Vagina (tissue), 2 donors: ENCODE data around the gene ANO9. TPM values are rescaled to one million over a fixed set of nuclear protein-coding genes. Genes with fewer than 3 reads are reported as not detected.
"Not testable (repeated sequence)": the region's sequence is repeated elsewhere in the genome, so short reads cannot be mapped to it uniquely, and the experiment has no call there.

Source experiments
- DNase-seq, 2 donors: peaks; one replicate each; pipeline ENCODE4 v3.0.0-alpha.2; 2017; ENCODE audit errors: extremely low spot score in 2 of 2
- H3K27ac ChIP-seq: fragments of 200-600 bp; sonication (generic); one replicate; pipeline ENCODE4 v1.5.1; 2019
- H3K27me3 ChIP-seq: fragments of 200-600 bp; sonication (generic); one replicate; pipeline ENCODE4 v1.5.1; 2019
- H3K36me3 ChIP-seq, 2 donors: fragments of 200-600 bp; sonication (generic); one replicate each; pipeline ENCODE4 v1.5.1; 2017 to 2019
- H3K4me1 ChIP-seq: fragments of 200-600 bp; sonication (generic); one replicate; pipeline ENCODE4 v1.5.1; 2019
- H3K4me3 ChIP-seq, 2 donors: fragments of 200-600 bp; sonication (generic); 1 replicate in 1 of 2; 2 replicates in 1 of 2; pipeline ENCODE4 v1.5.1; 2016 to 2019
- H3K9me3 ChIP-seq: fragments of 200-600 bp; sonication (generic); one replicate; pipeline ENCODE4 v1.5.1; 2019
- POLR2A ChIP-seq, 2 donors: fragments of 450-650 bp; IDR thresholded peaks; one replicate each; pipeline ENCODE4 v1.6.1; 2017; ENCODE audit warnings: antibody characterized with exemption in 2 of 2, mild to moderate bottlenecking in 2 of 2, moderate library complexity in 2 of 2
- POLR2AphosphoS5 ChIP-seq, 2 donors: sonication (generic); formaldehyde crosslinking; IDR thresholded peaks; one replicate each; pipeline ENCODE4 v1.9.0; 2017; ENCODE audit warnings: antibody characterized with exemption in 2 of 2, mild to moderate bottlenecking in 2 of 2, low read depth in 1 of 2; ENCODE audit not compliant: insufficient read depth in 1 of 2
- intact Hi-C: fragments of 100-400 bp; cut with DNase I; formaldehyde crosslinking; loops from one replicate; pipeline ENCODE4 v1.15.1; 2023
- total RNA-seq: library from RNA; depleted of rRNA; stranded (reverse); fragments of >200 nt; gene quantifications from one replicate; pipeline ENCODE4 v1.2.3, GENCODE V29; 2016
- TF ChIP-seq, protein P1 (sequence below), 3 experiments: fragments of 450-650 bp in 2 of 3; fragments of 200-600 bp in 1 of 3; sonication (generic) in 1 of 3; IDR thresholded peaks; one replicate each; pipeline ENCODE4 v1.5.1; 2017 to 2019; ENCODE audit warnings: antibody characterized with exemption in 3 of 3, mild to moderate bottlenecking in 2 of 3, moderate library complexity in 2 of 3

ANO9 gene
- total RNA-seq, 1 donor from 2014 or later: 12.0 TPM

DNA sequence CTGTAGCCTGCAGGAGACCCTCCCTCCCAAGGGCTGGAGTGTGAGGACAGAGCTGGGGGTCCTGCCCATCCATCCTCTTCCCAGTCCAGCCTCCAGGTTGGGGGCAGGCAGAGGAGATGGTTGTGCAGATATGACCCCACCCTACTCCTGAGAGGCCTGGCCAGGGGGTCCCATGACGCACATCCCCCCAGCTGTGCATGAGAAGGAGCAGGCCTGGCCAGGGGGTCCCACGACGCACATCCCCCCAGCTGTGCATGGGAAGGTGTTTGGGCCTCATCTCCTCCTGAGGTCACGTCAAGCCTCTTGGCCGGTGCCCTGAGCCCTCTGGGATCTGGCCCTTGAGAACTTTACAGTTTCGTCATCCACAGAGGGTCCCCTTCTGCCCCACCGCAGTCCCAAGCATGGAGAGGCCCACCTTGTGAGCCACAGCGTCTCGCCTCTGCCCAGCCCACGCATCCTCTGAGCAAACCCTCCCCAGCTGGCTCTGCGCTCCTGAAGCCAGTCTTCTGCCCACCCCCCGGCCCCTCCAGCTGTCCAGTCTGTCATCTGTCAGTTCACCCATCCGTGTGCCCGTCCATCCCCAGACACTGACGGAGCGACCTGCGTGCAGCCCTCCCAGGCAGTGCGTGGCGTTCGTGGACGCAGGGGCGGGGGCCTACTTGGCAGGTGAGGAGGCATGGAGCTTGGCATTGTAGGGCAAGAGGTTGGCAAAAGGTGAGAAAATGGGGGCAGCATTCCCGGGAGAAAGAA is 2.3 kb downstream of the ANO9 start:
- Histone ChIP-seq H3K27ac (no peak overlapping the region), H3K27me3 (peaks cover 5% of the 10 kb centered on the region)
- TF ChIP-seq, protein P1, sequence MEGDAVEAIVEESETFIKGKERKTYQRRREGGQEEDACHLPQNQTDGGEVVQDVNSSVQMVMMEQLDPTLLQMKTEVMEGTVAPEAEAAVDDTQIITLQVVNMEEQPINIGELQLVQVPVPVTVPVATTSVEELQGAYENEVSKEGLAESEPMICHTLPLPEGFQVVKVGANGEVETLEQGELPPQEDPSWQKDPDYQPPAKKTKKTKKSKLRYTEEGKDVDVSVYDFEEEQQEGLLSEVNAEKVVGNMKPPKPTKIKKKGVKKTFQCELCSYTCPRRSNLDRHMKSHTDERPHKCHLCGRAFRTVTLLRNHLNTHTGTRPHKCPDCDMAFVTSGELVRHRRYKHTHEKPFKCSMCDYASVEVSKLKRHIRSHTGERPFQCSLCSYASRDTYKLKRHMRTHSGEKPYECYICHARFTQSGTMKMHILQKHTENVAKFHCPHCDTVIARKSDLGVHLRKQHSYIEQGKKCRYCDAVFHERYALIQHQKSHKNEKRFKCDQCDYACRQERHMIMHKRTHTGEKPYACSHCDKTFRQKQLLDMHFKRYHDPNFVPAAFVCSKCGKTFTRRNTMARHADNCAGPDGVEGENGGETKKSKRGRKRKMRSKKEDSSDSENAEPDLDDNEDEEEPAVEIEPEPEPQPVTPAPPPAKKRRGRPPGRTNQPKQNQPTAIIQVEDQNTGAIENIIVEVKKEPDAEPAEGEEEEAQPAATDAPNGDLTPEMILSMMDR (IDR thresholded peaks at IDR 0.05): no peak
- TF ChIP-seq POLR2AphosphoS5 (IDR thresholded peaks at IDR 0.05; ENCODE audit: insufficient read depth in 1 of 2, low read depth in 1 of 2): no peak
- TF ChIP-seq POLR2A (IDR thresholded peaks at IDR 0.05): no peak

DNA sequence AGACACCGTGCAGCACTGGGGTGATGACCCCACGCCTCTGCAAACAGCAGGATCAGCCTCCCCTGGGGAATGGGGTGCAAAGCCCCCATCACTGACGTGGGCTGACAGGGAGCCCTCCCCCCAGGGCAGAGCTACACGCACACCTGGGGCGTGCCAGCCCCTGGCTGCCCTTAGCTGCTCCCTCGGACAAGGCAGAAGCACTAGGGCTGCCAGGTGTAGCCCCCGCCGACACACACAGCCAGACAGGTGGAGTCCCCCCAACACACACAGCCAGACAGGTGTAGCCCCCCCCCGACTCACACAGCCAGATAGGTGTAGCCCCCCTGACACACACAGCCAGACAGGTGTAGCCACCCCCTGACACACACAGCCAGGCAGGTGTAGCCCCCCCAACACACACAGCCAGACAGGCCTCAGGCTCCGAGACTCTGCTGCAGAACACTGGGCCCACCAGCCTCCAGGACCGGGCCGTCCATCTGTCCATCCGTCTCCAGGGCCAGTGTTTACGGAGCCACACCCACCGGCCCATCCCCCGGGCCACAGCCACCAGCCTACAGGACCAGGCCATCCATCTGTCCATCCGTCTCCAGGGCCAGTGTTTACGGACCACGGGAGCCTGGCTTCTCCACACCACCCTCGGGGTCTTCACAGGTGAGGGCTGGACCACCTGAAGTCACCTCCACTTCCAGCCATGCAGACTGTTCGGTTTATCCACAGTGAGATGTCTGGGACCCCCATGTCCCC is 3.5 kb downstream of the ANO9 start:
- H3K36me3 ChIP-seq: no peaks in the 10 kb centered on the region
- H3K27me3 ChIP-seq: peaks cover 5% of the 10 kb centered on the region
- no peak overlapping the region for H3K4me3 ChIP-seq
- intact Hi-C loops: no loop called here
- no peak for DNase-seq
- H3K27ac ChIP-seq: no peak overlapping the region
- peaks cover 8% of the 10 kb centered on the region for H3K4me1 ChIP-seq
- no peak for TF ChIP-seq POLR2A (IDR thresholded peaks at IDR 0.05)
- TF ChIP-seq, protein P1 (IDR thresholded peaks at IDR 0.05): no peak
- no peak for TF ChIP-seq POLR2AphosphoS5 (IDR thresholded peaks at IDR 0.05; ENCODE audit: insufficient read depth in 1 of 2, low read depth in 1 of 2)
- H3K9me3 ChIP-seq: no peaks in the 10 kb centered on the region

More for the DNA sequence above, 2.3 kb downstream of the ANO9 start:
- intact Hi-C loops: loop anchor here (10.0 kb wide), 1 partner anchor 185 kb away; no protein-coding TSS in a partner anchor
- peaks cover 10% of the 10 kb centered on the region for H3K4me1 ChIP-seq
- H3K36me3 ChIP-seq: no peaks in the 10 kb centered on the region
- no peak for DNase-seq
- H3K9me3 ChIP-seq: no peaks in the 10 kb centered on the region
- no peak overlapping the region for H3K4me3 ChIP-seq

DNA sequence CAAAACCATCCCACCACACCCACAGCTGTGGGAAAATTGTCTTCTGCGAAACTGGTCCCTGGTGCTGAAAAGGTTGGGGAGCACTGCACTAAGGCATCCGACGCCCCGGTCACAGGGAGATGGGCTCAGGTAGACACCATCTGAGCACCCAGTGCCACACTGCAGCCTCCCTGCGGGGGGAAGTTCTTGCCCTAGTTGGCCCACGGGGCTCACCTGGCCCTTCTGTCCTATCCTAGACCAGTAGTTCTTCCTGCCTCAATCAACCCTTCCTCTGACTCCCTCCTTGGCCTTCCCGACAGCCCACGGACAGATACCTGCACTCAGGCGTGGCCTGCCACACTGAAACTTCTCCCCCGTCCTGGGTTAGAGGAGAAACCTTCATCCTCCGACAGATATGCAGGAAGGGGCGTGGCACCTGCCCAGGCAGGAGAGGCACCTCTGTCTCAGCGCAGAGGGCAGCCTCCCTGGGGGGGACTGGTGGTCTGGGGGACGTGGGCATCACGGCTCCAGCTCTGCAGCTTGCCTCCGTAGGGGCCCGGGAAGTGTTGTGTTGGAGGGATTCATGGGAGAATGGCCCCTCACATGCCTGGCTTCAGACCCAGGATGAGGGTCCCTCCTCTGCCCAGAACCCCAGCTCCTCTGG is 4.5 kb downstream of the ANO9 start:
- Histone ChIP-seq H3K4me3 (no peak overlapping the region), H3K9me3 (no peaks in the 10 kb centered on the region), H3K4me1 (peaks cover 8% of the 10 kb centered on the region), H3K27ac (no peak overlapping the region), H3K36me3 (no peaks in the 10 kb centered on the region), H3K27me3 (peaks cover 5% of the 10 kb centered on the region)
- intact Hi-C loops: no loop called here
- TF ChIP-seq POLR2AphosphoS5 (IDR thresholded peaks at IDR 0.05; ENCODE audit: insufficient read depth in 1 of 2, low read depth in 1 of 2) (no peak), POLR2A (IDR thresholded peaks at IDR 0.05) (no peak)
- TF ChIP-seq, protein P1 (IDR thresholded peaks at IDR 0.05): no peak
- no peak for DNase-seq

DNA sequence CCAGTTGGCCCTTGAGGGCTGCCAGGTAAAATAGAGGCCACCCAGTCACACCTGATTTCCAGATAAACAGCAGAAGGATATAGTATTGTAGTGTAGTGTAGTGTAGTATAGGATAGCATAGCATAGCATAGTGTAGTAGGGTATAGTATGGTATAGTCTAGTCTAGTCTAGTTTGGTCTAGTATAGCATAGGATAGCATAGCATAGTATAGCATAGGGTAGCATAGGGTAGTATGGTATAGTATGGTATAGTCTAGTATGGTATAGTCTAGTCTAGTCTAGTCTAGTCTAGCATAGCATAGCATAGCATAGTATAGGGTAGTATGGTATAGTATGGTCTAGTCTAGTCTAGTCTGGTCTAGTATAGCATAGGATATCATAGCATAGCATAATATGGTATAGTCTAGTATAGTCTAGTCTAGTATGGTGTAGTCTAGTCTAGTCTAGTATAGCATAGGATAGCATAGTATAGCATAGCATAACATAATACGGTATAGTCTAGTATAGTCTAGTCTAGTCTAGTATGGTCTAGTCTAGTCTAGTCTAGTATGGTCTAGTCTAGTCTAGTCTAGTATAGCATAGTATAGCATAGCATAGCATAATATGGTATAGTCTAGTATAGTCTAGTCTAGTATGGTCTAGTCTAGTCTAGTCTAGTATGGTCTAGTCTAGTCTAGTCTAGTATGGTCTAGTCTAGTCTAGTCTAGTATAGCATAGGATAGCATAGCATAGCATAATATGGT is 6.6 kb downstream of the ANO9 start:
- H3K4me3 ChIP-seq, DNase-seq, H3K36me3 ChIP-seq, intact Hi-C loops, H3K27me3 ChIP-seq, H3K27ac ChIP-seq, H3K4me1 ChIP-seq, H3K9me3 ChIP-seq: not testable (repeated sequence)

DNA sequence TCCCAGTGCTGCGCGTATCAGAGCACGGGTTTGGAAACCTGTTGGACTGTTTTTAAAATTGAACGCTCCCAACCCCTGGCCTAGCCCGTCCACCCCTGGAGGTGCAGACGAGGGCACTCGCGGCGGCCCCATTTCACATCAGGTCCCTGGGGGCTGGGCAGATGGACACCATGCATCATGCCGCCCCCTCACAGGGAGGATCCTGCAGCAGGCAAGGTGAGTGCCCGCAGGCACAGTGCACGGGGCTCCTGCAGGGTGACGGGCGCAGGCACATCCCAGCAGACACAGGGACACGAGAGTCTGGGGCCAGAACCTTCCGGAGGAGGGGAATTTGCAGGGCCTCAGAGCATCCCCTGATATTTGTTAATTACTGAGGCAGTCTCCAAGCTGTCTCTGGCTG is 7.3 kb downstream of the ANO9 start:
- TF ChIP-seq, protein P1 (IDR thresholded peaks at IDR 0.05): no peak
- TF ChIP-seq POLR2A (IDR thresholded peaks at IDR 0.05) (no peak), POLR2AphosphoS5 (IDR thresholded peaks at IDR 0.05; ENCODE audit: insufficient read depth in 1 of 2, low read depth in 1 of 2) (no peak)
- Histone ChIP-seq H3K27ac (no peak overlapping the region), H3K4me3 (no peak overlapping the region), H3K4me1 (no peaks in the 10 kb centered on the region), H3K27me3 (no peaks in the 10 kb centered on the region), H3K36me3 (no peaks in the 10 kb centered on the region), H3K9me3 (no peaks in the 10 kb centered on the region)
- intact Hi-C loops: no loop called here
- DNase-seq: no peak
